PC-3 (cell line): ENCODE results near the gene KCNJ13. TPM values are rescaled to one million over a fixed set of nuclear protein-coding genes. Genes with fewer than 3 reads are reported as not detected.

Source experiments
- ATAC-seq: fragments of 200-7000 bp; cut with Tn5 transposase; 2 replicates; pipeline ENCODE4 v1.9.1; 2020; ENCODE audit warnings: mild to moderate bottlenecking, moderate library complexity
- BruUV-seq: library from RNA; stranded (reverse); fragments of 400-500 nt; replicated peaks from 2 replicates; lab custom pipeline; 2021; lab: Mats Ljungman, UMichigan
- CTCF ChIA-PET: fragments of 300-600 bp; sonication (Branson Sonifier 250); formaldehyde crosslinking; loops from one replicate; lab custom pipeline; 2022; ENCODE audit warnings: antibody characterized with exemption; lab: Charles Lee
- POLR2A ChIA-PET: fragments of 300-600 bp; sonication (Branson Sonifier 250); formaldehyde crosslinking; loops from one replicate; lab custom pipeline; 2022; ENCODE audit warnings: antibody characterized with exemption; ENCODE audit not compliant: unreplicated experiment; lab: Charles Lee
- DNase-seq: peaks from one replicate; pipeline ENCODE4 v3.0.0-alpha.2; 2015
- H2AFZ ChIP-seq: fragments of 300-600 bp; sonication (generic); 2 replicates; pipeline ENCODE4 v1.6.0; 2016; ENCODE audit warnings: antibody characterized with exemption, low read length
- H3F3A ChIP-seq: fragments of 300-600 bp; sonication (generic); one replicate; pipeline ENCODE4 v1.6.0; 2017; ENCODE audit warnings: antibody characterized with exemption, low read length, control low read depth, mild to moderate bottlenecking; ENCODE audit not compliant: unreplicated experiment
- H3K27ac ChIP-seq: fragments of 300-600 bp; sonication (generic); 2 replicates; pipeline ENCODE4 v1.5.1; 2016; ENCODE audit warnings: mild to moderate bottlenecking, low read length
- H3K27me3 ChIP-seq: fragments of 300-600 bp; sonication (generic); 2 replicates; pipeline ENCODE4 v1.6.1; 2016; ENCODE audit warnings: low read length, mixed read lengths
- H3K36me3 ChIP-seq: fragments of 300-600 bp; sonication (generic); 2 replicates; pipeline ENCODE4 v1.6.1; 2016; ENCODE audit warnings: low read depth, mixed run types, low read length, mixed read lengths
- H3K4me1 ChIP-seq: fragments of 300-600 bp; sonication (generic); 2 replicates; pipeline ENCODE4 v1.5.1; 2016; ENCODE audit warnings: low read length; ENCODE audit not compliant: insufficient read depth
- H3K4me2 ChIP-seq: fragments of 300-600 bp; sonication (generic); 2 replicates; pipeline ENCODE4 v1.6.0; 2016; ENCODE audit warnings: low read length
- H3K4me3 ChIP-seq: fragments of 300-600 bp; sonication (generic); 2 replicates; pipeline ENCODE4 v1.5.1; 2016; ENCODE audit warnings: mild to moderate bottlenecking, low read length, mixed read lengths
- H3K79me2 ChIP-seq: fragments of 300-600 bp; sonication (generic); 2 replicates; pipeline ENCODE4 v1.6.1; 2017; ENCODE audit warnings: low read length, mixed read lengths
- H3K9ac ChIP-seq: fragments of 300-600 bp; sonication (generic); 2 replicates; pipeline ENCODE4 v1.6.0; 2016; ENCODE audit warnings: mild to moderate bottlenecking, low read length
- H3K9me2 ChIP-seq: fragments of 300-600 bp; sonication (generic); replicated peaks from 2 replicates; pipeline ENCODE4 v1.6.1; 2016; ENCODE audit warnings: mixed run types, low read length, mixed read lengths
- H3K9me3 ChIP-seq: fragments of 300-600 bp; sonication (generic); 2 replicates; pipeline ENCODE4 v1.6.1; 2016; ENCODE audit warnings: low read length, mixed read lengths
- H4K20me1 ChIP-seq: fragments of 300-600 bp; sonication (generic); 2 replicates; pipeline ENCODE4 v1.6.1; 2016; ENCODE audit warnings: low read length, mixed read lengths
- EZH2 ChIP-seq: fragments of 300-600 bp; sonication (generic); IDR thresholded peaks from one replicate; pipeline ENCODE4 v1.6.1; 2017; ENCODE audit warnings: antibody characterized with exemption, mild to moderate bottlenecking, low read length; ENCODE audit not compliant: unreplicated experiment
- EZH2phosphoT487 ChIP-seq: fragments of 300-600 bp; sonication (generic); IDR thresholded peaks from 2 replicates; pipeline ENCODE4 v1.6.1; 2018; ENCODE audit warnings: mild to moderate bottlenecking, antibody characterized with exemption, low read length, borderline replicate concordance
- intact Hi-C: fragments of 100-400 bp; cut with micrococcal nuclease; formaldehyde crosslinking; loops from 2 replicates; pipeline ENCODE4 v1.9.0; 2023
- total RNA-seq: library from RNA; depleted of rRNA; stranded (reverse); fragments of >200 nt; gene quantifications from 2 replicates; pipeline ENCODE4 v1.2.3, GENCODE V29; 2014
- TF ChIP-seq, protein P1 (sequence below): fragments of 300-600 bp; sonication (generic); conservative IDR thresholded peaks from 2 replicates; pipeline ENCODE4 v1.5.1; 2017; ENCODE audit warnings: antibody characterized with exemption, low read depth, mild to moderate bottlenecking, low read length

The KCNJ13 gene
- total RNA-seq, 1 experiment from 2014 or later: not detected

GRCh38 chr2:232750135-232750671 is 26.2 kb downstream of the KCNJ13 start:
- no peak overlapping the region for H3K4me2 ChIP-seq
- no peak overlapping the region for H3K4me3 ChIP-seq
- ATAC-seq (no peak), DNase-seq (no peak)
- ChIA-PET POLR2A (interaction anchor here (0.6 kb wide), 1 partner anchor 140 kb away, joined by 5 read pairs; no protein-coding TSS in a partner anchor), CTCF (no interaction called here)
- TF ChIP-seq EZH2phosphoT487: no peak
- no peaks in the 10 kb centered on the region for H3F3A ChIP-seq
- H3K36me3 ChIP-seq: peaks cover 30% of the 10 kb centered on the region
- no peak overlapping the region for H3K9ac ChIP-seq
- BruUV-seq: no TSS peak
- no peaks in the 10 kb centered on the region for H3K9me3 ChIP-seq
- H3K27me3 ChIP-seq: no peaks in the 10 kb centered on the region
- intact Hi-C loops: no loop called here
- peaks cover 8% of the 10 kb centered on the region; the same call in 1 of the 2 replicates for H4K20me1 ChIP-seq
- peaks cover 4% of the 10 kb centered on the region; the same call in 1 of the 2 replicates for H3K4me1 ChIP-seq
- no peaks in the 10 kb centered on the region for H3K9me2 ChIP-seq
- no peak overlapping the region for H3K27ac ChIP-seq
- no peak overlapping the region for H2AFZ ChIP-seq
- H3K79me2 ChIP-seq: no peaks in the 10 kb centered on the region

GRCh38 chr2:232749331-232749730 is 27.0 kb downstream of the KCNJ13 start:
- CTCF ChIA-PET: no interaction called here
- POLR2A ChIA-PET: no interaction called here

GRCh38 chr2:232748038-232748437 is 28.3 kb downstream of the KCNJ13 start:
- no TSS peak for BruUV-seq
- ChIA-PET CTCF (no interaction called here), POLR2A (no interaction called here)
- intact Hi-C loops: no loop called here
- TF ChIP-seq EZH2 (no peak), EZH2phosphoT487 (no peak)
- TF ChIP-seq, protein P1, sequence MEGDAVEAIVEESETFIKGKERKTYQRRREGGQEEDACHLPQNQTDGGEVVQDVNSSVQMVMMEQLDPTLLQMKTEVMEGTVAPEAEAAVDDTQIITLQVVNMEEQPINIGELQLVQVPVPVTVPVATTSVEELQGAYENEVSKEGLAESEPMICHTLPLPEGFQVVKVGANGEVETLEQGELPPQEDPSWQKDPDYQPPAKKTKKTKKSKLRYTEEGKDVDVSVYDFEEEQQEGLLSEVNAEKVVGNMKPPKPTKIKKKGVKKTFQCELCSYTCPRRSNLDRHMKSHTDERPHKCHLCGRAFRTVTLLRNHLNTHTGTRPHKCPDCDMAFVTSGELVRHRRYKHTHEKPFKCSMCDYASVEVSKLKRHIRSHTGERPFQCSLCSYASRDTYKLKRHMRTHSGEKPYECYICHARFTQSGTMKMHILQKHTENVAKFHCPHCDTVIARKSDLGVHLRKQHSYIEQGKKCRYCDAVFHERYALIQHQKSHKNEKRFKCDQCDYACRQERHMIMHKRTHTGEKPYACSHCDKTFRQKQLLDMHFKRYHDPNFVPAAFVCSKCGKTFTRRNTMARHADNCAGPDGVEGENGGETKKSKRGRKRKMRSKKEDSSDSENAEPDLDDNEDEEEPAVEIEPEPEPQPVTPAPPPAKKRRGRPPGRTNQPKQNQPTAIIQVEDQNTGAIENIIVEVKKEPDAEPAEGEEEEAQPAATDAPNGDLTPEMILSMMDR: no peak
- no peaks in the 10 kb centered on the region for H3F3A ChIP-seq
- DNase-seq (no peak), ATAC-seq (no peak)
- no peaks in the 10 kb centered on the region for H3K9me3 ChIP-seq
- H3K27ac ChIP-seq: no peak overlapping the region
- no peak overlapping the region for H3K9ac ChIP-seq
- peaks cover 11% of the 10 kb centered on the region; the same call in 1 of the 2 replicates for H4K20me1 ChIP-seq
- no peaks in the 10 kb centered on the region for H3K27me3 ChIP-seq
- H3K4me1 ChIP-seq: peaks cover 18% of the 10 kb centered on the region
- no peak overlapping the region for H2AFZ ChIP-seq
- H3K79me2 ChIP-seq: no peaks in the 10 kb centered on the region
- H3K36me3 ChIP-seq: peaks cover 30% of the 10 kb centered on the region
- no peaks in the 10 kb centered on the region for H3K9me2 ChIP-seq
- no peak overlapping the region for H3K4me3 ChIP-seq
- H3K4me2 ChIP-seq: no peak overlapping the region

More at GRCh38 chr2:232749331-232749730, 27.0 kb downstream of the KCNJ13 start:
- Histone ChIP-seq H3K36me3 (peaks cover 30% of the 10 kb centered on the region), H3K9me3 (no peaks in the 10 kb centered on the region), H3K27me3 (no peaks in the 10 kb centered on the region), H3K9me2 (no peaks in the 10 kb centered on the region), H3K4me3 (no peak overlapping the region), H3K9ac (no peak overlapping the region), H3K4me1 (peaks cover 12% of the 10 kb centered on the region), H3K79me2 (no peaks in the 10 kb centered on the region), H3K4me2 (no peak overlapping the region), H4K20me1 (peaks cover 11% of the 10 kb centered on the region; the same call in 1 of the 2 replicates), H3F3A (no peaks in the 10 kb centered on the region), H3K27ac (no peak overlapping the region), H2AFZ (no peak overlapping the region)
- TF ChIP-seq EZH2phosphoT487 (no peak), EZH2 (no peak)
- TF ChIP-seq, protein P1: no peak
- BruUV-seq: no TSS peak
- DNase-seq: no peak
- ATAC-seq: no peak
- intact Hi-C loops: no loop called here
